Measurements from ENCODE around the gene DVL3. TPM values are rescaled to one million over a fixed set of nuclear protein-coding genes. Genes with fewer than 3 reads are reported as not detected.

Gene DVL3
- total RNA-seq, 1 experiment from 2014 or later = 76.2 TPM

DNA sequence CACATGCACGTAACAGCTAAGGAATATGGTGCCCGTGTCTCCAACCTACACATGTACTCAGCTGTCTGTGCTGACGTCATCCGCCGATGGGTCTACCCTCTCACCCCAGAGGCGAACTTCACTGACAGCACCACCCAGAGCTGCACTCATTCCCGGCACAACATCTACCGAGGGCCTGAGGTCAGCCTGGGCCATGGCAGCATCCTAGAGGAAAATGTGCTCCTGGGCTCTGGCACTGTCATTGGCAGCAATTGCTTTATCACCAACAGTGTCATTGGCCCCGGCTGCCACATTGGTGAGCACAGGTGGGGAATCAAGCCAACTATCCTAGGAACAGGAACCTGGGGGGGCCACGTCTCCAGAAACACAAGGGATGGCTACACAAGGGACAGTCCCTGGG is 14.7 kb upstream of the DVL3 start (continued):
- TF ChIP-seq, protein P1, sequence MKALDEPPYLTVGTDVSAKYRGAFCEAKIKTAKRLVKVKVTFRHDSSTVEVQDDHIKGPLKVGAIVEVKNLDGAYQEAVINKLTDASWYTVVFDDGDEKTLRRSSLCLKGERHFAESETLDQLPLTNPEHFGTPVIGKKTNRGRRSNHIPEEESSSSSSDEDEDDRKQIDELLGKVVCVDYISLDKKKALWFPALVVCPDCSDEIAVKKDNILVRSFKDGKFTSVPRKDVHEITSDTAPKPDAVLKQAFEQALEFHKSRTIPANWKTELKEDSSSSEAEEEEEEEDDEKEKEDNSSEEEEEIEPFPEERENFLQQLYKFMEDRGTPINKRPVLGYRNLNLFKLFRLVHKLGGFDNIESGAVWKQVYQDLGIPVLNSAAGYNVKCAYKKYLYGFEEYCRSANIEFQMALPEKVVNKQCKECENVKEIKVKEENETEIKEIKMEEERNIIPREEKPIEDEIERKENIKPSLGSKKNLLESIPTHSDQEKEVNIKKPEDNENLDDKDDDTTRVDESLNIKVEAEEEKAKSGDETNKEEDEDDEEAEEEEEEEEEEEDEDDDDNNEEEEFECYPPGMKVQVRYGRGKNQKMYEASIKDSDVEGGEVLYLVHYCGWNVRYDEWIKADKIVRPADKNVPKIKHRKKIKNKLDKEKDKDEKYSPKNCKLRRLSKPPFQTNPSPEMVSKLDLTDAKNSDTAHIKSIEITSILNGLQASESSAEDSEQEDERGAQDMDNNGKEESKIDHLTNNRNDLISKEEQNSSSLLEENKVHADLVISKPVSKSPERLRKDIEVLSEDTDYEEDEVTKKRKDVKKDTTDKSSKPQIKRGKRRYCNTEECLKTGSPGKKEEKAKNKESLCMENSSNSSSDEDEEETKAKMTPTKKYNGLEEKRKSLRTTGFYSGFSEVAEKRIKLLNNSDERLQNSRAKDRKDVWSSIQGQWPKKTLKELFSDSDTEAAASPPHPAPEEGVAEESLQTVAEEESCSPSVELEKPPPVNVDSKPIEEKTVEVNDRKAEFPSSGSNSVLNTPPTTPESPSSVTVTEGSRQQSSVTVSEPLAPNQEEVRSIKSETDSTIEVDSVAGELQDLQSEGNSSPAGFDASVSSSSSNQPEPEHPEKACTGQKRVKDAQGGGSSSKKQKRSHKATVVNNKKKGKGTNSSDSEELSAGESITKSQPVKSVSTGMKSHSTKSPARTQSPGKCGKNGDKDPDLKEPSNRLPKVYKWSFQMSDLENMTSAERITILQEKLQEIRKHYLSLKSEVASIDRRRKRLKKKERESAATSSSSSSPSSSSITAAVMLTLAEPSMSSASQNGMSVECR (CRISPR knock-in tag; IDR thresholded peaks at IDR 0.05; ENCODE audit: borderline replicate concordance) = no peak
- TF ChIP-seq, protein P2, sequence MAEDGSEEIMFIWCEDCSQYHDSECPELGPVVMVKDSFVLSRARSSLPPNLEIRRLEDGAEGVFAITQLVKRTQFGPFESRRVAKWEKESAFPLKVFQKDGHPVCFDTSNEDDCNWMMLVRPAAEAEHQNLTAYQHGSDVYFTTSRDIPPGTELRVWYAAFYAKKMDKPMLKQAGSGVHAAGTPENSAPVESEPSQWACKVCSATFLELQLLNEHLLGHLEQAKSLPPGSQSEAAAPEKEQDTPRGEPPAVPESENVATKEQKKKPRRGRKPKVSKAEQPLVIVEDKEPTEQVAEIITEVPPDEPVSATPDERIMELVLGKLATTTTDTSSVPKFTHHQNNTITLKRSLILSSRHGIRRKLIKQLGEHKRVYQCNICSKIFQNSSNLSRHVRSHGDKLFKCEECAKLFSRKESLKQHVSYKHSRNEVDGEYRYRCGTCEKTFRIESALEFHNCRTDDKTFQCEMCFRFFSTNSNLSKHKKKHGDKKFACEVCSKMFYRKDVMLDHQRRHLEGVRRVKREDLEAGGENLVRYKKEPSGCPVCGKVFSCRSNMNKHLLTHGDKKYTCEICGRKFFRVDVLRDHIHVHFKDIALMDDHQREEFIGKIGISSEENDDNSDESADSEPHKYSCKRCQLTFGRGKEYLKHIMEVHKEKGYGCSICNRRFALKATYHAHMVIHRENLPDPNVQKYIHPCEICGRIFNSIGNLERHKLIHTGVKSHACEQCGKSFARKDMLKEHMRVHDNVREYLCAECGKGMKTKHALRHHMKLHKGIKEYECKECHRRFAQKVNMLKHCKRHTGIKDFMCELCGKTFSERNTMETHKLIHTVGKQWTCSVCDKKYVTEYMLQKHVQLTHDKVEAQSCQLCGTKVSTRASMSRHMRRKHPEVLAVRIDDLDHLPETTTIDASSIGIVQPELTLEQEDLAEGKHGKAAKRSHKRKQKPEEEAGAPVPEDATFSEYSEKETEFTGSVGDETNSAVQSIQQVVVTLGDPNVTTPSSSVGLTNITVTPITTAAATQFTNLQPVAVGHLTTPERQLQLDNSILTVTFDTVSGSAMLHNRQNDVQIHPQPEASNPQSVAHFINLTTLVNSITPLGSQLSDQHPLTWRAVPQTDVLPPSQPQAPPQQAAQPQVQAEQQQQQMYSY (CRISPR knock-in tag; IDR thresholded peaks at IDR 0.05) = no peak
- TF ChIP-seq E2F1 (CRISPR knock-in tag; IDR thresholded peaks at IDR 0.05) = no peak

- no peaks in the 10 kb centered on the region for H3K27me3 Mint-ChIP-seq (ENCODE audit: low read depth)
- no peak for ATAC-seq
- DNase-seq (ENCODE audit: low spot score) = no peak
- no peak overlapping the region for H3K27ac Mint-ChIP-seq
- H3K4me3 Mint-ChIP-seq = no peak overlapping the region
- no peak for TF ChIP-seq NFATC4 (CRISPR knock-in tag; IDR thresholded peaks at IDR 0.05)
- TF ChIP-seq MAX (CRISPR knock-in tag; IDR thresholded peaks at IDR 0.05) = no peak
- no peak for TF ChIP-seq TEAD4 (CRISPR knock-in tag; IDR thresholded peaks at IDR 0.05)
- TF ChIP-seq, protein P3, sequence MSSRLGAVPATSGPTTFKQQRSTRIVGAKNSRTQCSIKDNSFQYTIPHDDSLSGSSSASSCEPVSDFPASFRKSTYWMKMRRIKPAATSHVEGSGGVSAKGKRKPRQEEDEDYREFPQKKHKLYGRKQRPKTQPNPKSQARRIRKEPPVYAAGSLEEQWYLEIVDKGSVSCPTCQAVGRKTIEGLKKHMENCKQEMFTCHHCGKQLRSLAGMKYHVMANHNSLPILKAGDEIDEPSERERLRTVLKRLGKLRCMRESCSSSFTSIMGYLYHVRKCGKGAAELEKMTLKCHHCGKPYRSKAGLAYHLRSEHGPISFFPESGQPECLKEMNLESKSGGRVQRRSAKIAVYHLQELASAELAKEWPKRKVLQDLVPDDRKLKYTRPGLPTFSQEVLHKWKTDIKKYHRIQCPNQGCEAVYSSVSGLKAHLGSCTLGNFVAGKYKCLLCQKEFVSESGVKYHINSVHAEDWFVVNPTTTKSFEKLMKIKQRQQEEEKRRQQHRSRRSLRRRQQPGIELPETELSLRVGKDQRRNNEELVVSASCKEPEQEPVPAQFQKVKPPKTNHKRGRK (CRISPR knock-in tag; IDR thresholded peaks at IDR 0.05; ENCODE audit: borderline replicate concordance) = no peak
- TF ChIP-seq SP1 (CRISPR knock-in tag; conservative IDR thresholded peaks at IDR 0.05) = no peak
- TF ChIP-seq ESRRA (CRISPR knock-in tag; IDR thresholded peaks at IDR 0.05; ENCODE audit: borderline replicate concordance) = no peak
- no peak for TF ChIP-seq ATF1 (CRISPR knock-in tag; IDR thresholded peaks at IDR 0.05)
- TF ChIP-seq, protein P4, sequence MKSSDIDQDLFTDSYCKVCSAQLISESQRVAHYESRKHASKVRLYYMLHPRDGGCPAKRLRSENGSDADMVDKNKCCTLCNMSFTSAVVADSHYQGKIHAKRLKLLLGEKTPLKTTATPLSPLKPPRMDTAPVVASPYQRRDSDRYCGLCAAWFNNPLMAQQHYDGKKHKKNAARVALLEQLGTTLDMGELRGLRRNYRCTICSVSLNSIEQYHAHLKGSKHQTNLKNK (CRISPR knock-in tag; IDR thresholded peaks at IDR 0.05) = no peak
- no peak for TF ChIP-seq NR3C1 (CRISPR knock-in tag; conservative IDR thresholded peaks at IDR 0.05; ENCODE audit: low read depth)
- TF ChIP-seq ZSCAN18 (CRISPR knock-in tag; IDR thresholded peaks at IDR 0.05) = no peak
- TF ChIP-seq TP53 (CRISPR knock-in tag; IDR thresholded peaks at IDR 0.05) = no peak
- TF ChIP-seq, protein P5, sequence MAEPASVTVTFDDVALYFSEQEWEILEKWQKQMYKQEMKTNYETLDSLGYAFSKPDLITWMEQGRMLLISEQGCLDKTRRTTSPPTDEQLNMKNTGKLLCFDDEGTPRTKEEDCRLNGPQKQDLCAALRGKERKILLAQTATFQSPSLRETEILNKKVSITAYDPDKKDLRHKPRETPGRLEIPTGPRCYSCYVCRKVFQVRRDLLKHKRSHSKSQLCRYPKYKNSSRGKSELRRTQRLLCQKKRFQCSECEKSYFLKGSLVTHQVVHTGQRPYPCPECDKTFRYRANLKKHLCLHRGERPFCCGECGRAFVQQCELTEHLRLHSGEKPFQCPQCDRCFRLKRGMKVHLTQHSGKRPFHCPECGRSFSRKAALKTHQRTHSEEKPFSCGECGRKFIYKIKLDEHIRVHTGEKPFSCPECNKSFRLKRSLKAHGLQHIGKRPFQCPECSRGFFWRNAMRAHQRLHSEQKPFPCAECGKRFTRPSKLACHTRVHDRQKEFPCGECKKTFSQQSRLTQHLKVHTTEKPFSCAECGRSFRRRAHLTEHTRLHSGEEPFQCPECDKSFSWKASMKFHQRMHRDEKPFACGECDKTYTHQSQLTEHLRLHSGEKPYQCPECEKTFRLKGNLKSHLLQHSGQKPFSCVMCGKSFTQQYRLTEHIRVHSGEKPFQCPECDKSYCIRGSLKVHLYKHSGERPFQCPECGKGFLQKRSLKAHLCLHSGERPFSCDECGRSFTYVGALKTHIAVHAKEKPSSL (CRISPR knock-in tag; conservative IDR thresholded peaks at IDR 0.05) = no peak
- no peak for TF ChIP-seq JAZF1 (CRISPR knock-in tag; IDR thresholded peaks at IDR 0.05)
- TF ChIP-seq TEAD1 (CRISPR knock-in tag; IDR thresholded peaks at IDR 0.05) = no peak
- no peak for TF ChIP-seq PREB (CRISPR knock-in tag; IDR thresholded peaks at IDR 0.05; ENCODE audit: borderline replicate concordance)
- no peaks in the 10 kb centered on the region for H3K4me1 Mint-ChIP-seq
- ChIA-PET POLR2A (no interaction called here), CTCF (no interaction called here)
- no peaks in the 10 kb centered on the region for H3K9me3 Mint-ChIP-seq
- H3K36me3 Mint-ChIP-seq = peaks cover 42% of the 10 kb centered on the region
Measured at GRCh38 chr3:184142199-184142598, 13.0 kb upstream of the DVL3 start.

All from WTC11 (cell line).